ENCODE measurements around the gene LPP. TPM values are rescaled to one million over a fixed set of nuclear protein-coding genes. Genes with fewer than 3 reads are reported as not detected.

The LPP gene
- total RNA-seq, 1 experiment from 2014 or later = 54.0 TPM

GRCh38 chr3:188283347-188283746, 129.4 kb downstream of the LPP start:
- Histone ChIP-seq H3K36me3 (ENCODE audit: control insufficient read depth in 1 of 2, insufficient read depth in 2 of 2, low read length in 2 of 2) (no peaks in the 10 kb centered on the region), H3K4me3 (replicated peaks in 1 of 2; ENCODE audit: low read depth in 1 of 2, low read length in 2 of 2) (no peak overlapping the region), H3K27ac (ENCODE audit: low read depth, low read length) (no peak overlapping the region), H2AFZ (ENCODE audit: low read depth, low read length, poor library complexity, severe bottlenecking) (no peak overlapping the region), H3K4me1 (ENCODE audit: control insufficient read depth in 1 of 2, insufficient read depth in 2 of 2, low read length in 2 of 2) (peaks cover 7 to 30% of the 10 kb centered on the region in 2 experiments), H3K9me3 (ENCODE audit: control insufficient read depth in 1 of 2, insufficient read depth in 1 of 2, low read depth in 1 of 2, low read length in 2 of 2) (no peaks in the 10 kb centered on the region), H3K79me2 (ENCODE audit: insufficient read depth, low read length) (peaks cover 6% of the 10 kb centered on the region; the same call in 1 of the 2 replicates), H3K9ac (ENCODE audit: low read length) (no peak overlapping the region), H3K4me2 (ENCODE audit: low read length) (no peak overlapping the region), H3K9me2 (ENCODE audit: insufficient read depth) (no peaks in the 10 kb centered on the region), H4K20me1 (ENCODE audit: insufficient read depth) (no peaks in the 10 kb centered on the region), H3K27me3 (ENCODE audit: insufficient read depth, low read length) (no peaks in the 10 kb centered on the region)
- DNase-seq (ENCODE audit: low read depth, low spot score) = no peak
- no peak for ATAC-seq
- intact Hi-C loops (cut with micrococcal nuclease) = no loop called here
- RAD21 ChIA-PET (ENCODE audit: low non-redundant PET in 1 of 2, low total read pairs in 2 of 2, uncharacterized antibody in 2 of 2, unreplicated experiment in 2 of 2) = no interaction called here
- no TSS peak for BruUV-seq (replicated peaks)
- CTCF ChIA-PET = interaction anchor here (1.7 kb wide), 1 partner anchor 671 kb away, joined by 3 read pairs; no protein-coding TSS in a partner anchor
- TF ChIP-seq EZH2phosphoT487 (IDR thresholded peaks at IDR 0.05; ENCODE audit: borderline replicate concordance) = no peak
- TF ChIP-seq ZFX (IDR thresholded peaks at IDR 0.05) = no peak
- no peak for TF ChIP-seq TCF7L2 (IDR thresholded peaks at IDR 0.05; ENCODE audit: borderline replicate concordance, extremely low read depth, insufficient read depth, insufficient read length)
- no peak for TF ChIP-seq ATF3 (IDR thresholded peaks at IDR 0.05)
- TF ChIP-seq FOSL1 (IDR thresholded peaks at IDR 0.05; ENCODE audit: low read depth) = no peak
- TF ChIP-seq, protein P1, sequence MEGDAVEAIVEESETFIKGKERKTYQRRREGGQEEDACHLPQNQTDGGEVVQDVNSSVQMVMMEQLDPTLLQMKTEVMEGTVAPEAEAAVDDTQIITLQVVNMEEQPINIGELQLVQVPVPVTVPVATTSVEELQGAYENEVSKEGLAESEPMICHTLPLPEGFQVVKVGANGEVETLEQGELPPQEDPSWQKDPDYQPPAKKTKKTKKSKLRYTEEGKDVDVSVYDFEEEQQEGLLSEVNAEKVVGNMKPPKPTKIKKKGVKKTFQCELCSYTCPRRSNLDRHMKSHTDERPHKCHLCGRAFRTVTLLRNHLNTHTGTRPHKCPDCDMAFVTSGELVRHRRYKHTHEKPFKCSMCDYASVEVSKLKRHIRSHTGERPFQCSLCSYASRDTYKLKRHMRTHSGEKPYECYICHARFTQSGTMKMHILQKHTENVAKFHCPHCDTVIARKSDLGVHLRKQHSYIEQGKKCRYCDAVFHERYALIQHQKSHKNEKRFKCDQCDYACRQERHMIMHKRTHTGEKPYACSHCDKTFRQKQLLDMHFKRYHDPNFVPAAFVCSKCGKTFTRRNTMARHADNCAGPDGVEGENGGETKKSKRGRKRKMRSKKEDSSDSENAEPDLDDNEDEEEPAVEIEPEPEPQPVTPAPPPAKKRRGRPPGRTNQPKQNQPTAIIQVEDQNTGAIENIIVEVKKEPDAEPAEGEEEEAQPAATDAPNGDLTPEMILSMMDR (IDR thresholded peaks at IDR 0.05 in 2 of 3, conservative IDR thresholded peaks at IDR 0.05 in 1 of 3; ENCODE audit: borderline replicate concordance in 1 of 3, insufficient read depth in 1 of 3, low read depth in 2 of 3, low read length in 2 of 3) = no peak
- TF ChIP-seq EGR1 (IDR thresholded peaks at IDR 0.05; ENCODE audit: low read depth) = no peak
- TF ChIP-seq JUND (IDR thresholded peaks at IDR 0.05) = no peak
- TF ChIP-seq POLR2A (IDR thresholded peaks at IDR 0.05; ENCODE audit: borderline replicate concordance, extremely low read depth, insufficient read depth, insufficient read length) = no peak
- TF ChIP-seq SRF (IDR thresholded peaks at IDR 0.05; ENCODE audit: low read depth) = no peak
- TF ChIP-seq EZH2 (IDR thresholded peaks at IDR 0.05) = no peak
- TF ChIP-seq, protein P2, sequence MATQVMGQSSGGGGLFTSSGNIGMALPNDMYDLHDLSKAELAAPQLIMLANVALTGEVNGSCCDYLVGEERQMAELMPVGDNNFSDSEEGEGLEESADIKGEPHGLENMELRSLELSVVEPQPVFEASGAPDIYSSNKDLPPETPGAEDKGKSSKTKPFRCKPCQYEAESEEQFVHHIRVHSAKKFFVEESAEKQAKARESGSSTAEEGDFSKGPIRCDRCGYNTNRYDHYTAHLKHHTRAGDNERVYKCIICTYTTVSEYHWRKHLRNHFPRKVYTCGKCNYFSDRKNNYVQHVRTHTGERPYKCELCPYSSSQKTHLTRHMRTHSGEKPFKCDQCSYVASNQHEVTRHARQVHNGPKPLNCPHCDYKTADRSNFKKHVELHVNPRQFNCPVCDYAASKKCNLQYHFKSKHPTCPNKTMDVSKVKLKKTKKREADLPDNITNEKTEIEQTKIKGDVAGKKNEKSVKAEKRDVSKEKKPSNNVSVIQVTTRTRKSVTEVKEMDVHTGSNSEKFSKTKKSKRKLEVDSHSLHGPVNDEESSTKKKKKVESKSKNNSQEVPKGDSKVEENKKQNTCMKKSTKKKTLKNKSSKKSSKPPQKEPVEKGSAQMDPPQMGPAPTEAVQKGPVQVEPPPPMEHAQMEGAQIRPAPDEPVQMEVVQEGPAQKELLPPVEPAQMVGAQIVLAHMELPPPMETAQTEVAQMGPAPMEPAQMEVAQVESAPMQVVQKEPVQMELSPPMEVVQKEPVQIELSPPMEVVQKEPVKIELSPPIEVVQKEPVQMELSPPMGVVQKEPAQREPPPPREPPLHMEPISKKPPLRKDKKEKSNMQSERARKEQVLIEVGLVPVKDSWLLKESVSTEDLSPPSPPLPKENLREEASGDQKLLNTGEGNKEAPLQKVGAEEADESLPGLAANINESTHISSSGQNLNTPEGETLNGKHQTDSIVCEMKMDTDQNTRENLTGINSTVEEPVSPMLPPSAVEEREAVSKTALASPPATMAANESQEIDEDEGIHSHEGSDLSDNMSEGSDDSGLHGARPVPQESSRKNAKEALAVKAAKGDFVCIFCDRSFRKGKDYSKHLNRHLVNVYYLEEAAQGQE (IDR thresholded peaks at IDR 0.05; ENCODE audit: low read depth) = no peak
- TF ChIP-seq ELF1 (IDR thresholded peaks at IDR 0.05; ENCODE audit: borderline replicate concordance, low read depth) = no peak
- no peak for TF ChIP-seq MAX (IDR thresholded peaks at IDR 0.05)
- POLR2A ChIA-PET = interaction anchor here (1.2 kb wide), 1 partner anchor 12 kb away, joined by 3 read pairs; no protein-coding TSS in a partner anchor
